Measurements from ENCODE around the gene THBD.

Gene THBD

GRCh38 chr20:23071398-23071797 is 21.9 kb upstream of the THBD start:
- no peak overlapping the region for H3K4me3 ChIP-seq (ENCODE audit: low read depth, low read length)
- no peak for DNase-seq (ENCODE audit: low read depth)
- TF ChIP-seq CTCF (IDR thresholded peaks at IDR 0.05; ENCODE audit: low read depth, low read length) (no peak), MAX (IDR thresholded peaks at IDR 0.05; ENCODE audit: low read depth, low read length) (no peak), MYC (IDR thresholded peaks at IDR 0.05; ENCODE audit: low read depth, low read length) (no peak), POLR2A (IDR thresholded peaks at IDR 0.05; ENCODE audit: extremely low read depth, insufficient read length) (no peak)

- TF ChIP-seq CTCF (IDR thresholded peaks at IDR 0.05; ENCODE audit: low read depth, low read length): no peak
- no peak for TF ChIP-seq MAX (IDR thresholded peaks at IDR 0.05; ENCODE audit: low read depth, low read length)
- no peak for TF ChIP-seq POLR2A (IDR thresholded peaks at IDR 0.05; ENCODE audit: extremely low read depth, insufficient read length)
- TF ChIP-seq MYC (IDR thresholded peaks at IDR 0.05; ENCODE audit: low read depth, low read length): no peak
- H3K4me3 ChIP-seq (ENCODE audit: low read depth, low read length): no peak overlapping the region
- no peak for DNase-seq (ENCODE audit: low read depth)
These were observed 19.6 kb upstream of the THBD start for GRCh38 chr20:23069108-23069507.

GRCh38 chr20:23068283-23068682 is 18.8 kb upstream of the THBD start:
- TF ChIP-seq POLR2A (IDR thresholded peaks at IDR 0.05; ENCODE audit: extremely low read depth, insufficient read length): no peak
- no peak for TF ChIP-seq CTCF (IDR thresholded peaks at IDR 0.05; ENCODE audit: low read depth, low read length)
- TF ChIP-seq MYC (IDR thresholded peaks at IDR 0.05; ENCODE audit: low read depth, low read length): no peak
- no peak for TF ChIP-seq MAX (IDR thresholded peaks at IDR 0.05; ENCODE audit: low read depth, low read length)
- DNase-seq (ENCODE audit: low read depth): no peak
- no peak overlapping the region for H3K4me3 ChIP-seq (ENCODE audit: low read depth, low read length)

GRCh38 chr20:23066772-23067171 is 17.3 kb upstream of the THBD start:
- TF ChIP-seq POLR2A (IDR thresholded peaks at IDR 0.05; ENCODE audit: extremely low read depth, insufficient read length): no peak
- no peak for TF ChIP-seq CTCF (IDR thresholded peaks at IDR 0.05; ENCODE audit: low read depth, low read length)
- no peak for TF ChIP-seq MAX (IDR thresholded peaks at IDR 0.05; ENCODE audit: low read depth, low read length)
- TF ChIP-seq MYC (IDR thresholded peaks at IDR 0.05; ENCODE audit: low read depth, low read length): no peak
- DNase-seq (ENCODE audit: low read depth): no peak
- H3K4me3 ChIP-seq (ENCODE audit: low read depth, low read length): no peak overlapping the region

GRCh38 chr20:23065266-23066201 is 16.1 kb upstream of the THBD start:
- DNase-seq (ENCODE audit: low read depth): no peak
- no peak for TF ChIP-seq CTCF (IDR thresholded peaks at IDR 0.05; ENCODE audit: low read depth, low read length)
- H3K4me3 ChIP-seq (ENCODE audit: low read depth, low read length): no peak overlapping the region

Measured in NB4 (cell line).